Activated naive CD8-positive, alpha-beta T cell treated with anti-CD3 and anti-CD28 coated beads, Interleukin-2, amount 50 U/mL, for 24 hours (primary cell): ENCODE measurements around the gene MST1.
"Not testable (repeated sequence)": the region's sequence is repeated elsewhere in the genome, so short reads cannot be mapped to it uniquely, and the experiment has no call there.

ENCODE experiments used
- ATAC-seq: fragments of 150-1000 bp; cut with Tn5 transposase; one replicate; pipeline ENCODE4 v1.10.0; 2021
- DNase-seq: peaks from one replicate; pipeline ENCODE4 v3.0.0; 2021
- H3K27ac Mint-ChIP-seq: one replicate; pipeline ENCODE4 v1.8.0; 2021; ENCODE audit warnings: mild to moderate bottlenecking, mixed read lengths
- H3K27me3 Mint-ChIP-seq: one replicate; pipeline ENCODE4 v1.8.0; 2021; ENCODE audit warnings: mixed read lengths
- H3K36me3 Mint-ChIP-seq: one replicate; pipeline ENCODE4 v1.8.0; 2021; ENCODE audit warnings: low read depth, mixed read lengths
- H3K4me1 Mint-ChIP-seq: one replicate; pipeline ENCODE4 v1.8.0; 2021; ENCODE audit warnings: mixed read lengths
- H3K4me3 Mint-ChIP-seq: one replicate; pipeline ENCODE4 v1.8.0; 2021; ENCODE audit warnings: mild to moderate bottlenecking, moderate library complexity, mixed read lengths
- H3K9me3 Mint-ChIP-seq: one replicate; pipeline ENCODE4 v1.8.0; 2021; ENCODE audit warnings: mixed read lengths

MST1 gene

GRCh38 chr3:49699281-49699979 lies 10.2 kb upstream of the MST1 start:
- Mint-ChIP-seq H3K27ac (no peak overlapping the region), H3K4me3 (no peak overlapping the region), H3K9me3 (no peaks in the 10 kb centered on the region), H3K36me3 (peaks cover 6% of the 10 kb centered on the region), H3K4me1 (no peaks in the 10 kb centered on the region), H3K27me3 (no peaks in the 10 kb centered on the region)
- DNase-seq (no peak), ATAC-seq (no peak)

- not testable (repeated sequence) for H3K27ac Mint-ChIP-seq, H3K4me3 Mint-ChIP-seq, H3K9me3 Mint-ChIP-seq, H3K36me3 Mint-ChIP-seq, H3K27me3 Mint-ChIP-seq, DNase-seq, ATAC-seq
- H3K4me1 Mint-ChIP-seq = peaks cover 14% of the 10 kb centered on the region
Measured at GRCh38 chr3:49695350-49696015, 6.2 kb upstream of the MST1 start.

- not testable (repeated sequence) for DNase-seq, H3K4me3 Mint-ChIP-seq, H3K27ac Mint-ChIP-seq, H3K36me3 Mint-ChIP-seq, H3K27me3 Mint-ChIP-seq, H3K9me3 Mint-ChIP-seq, ATAC-seq
- peaks cover 22% of the 10 kb centered on the region for H3K4me1 Mint-ChIP-seq
Measured at GRCh38 chr3:49694409-49695070, 5.3 kb upstream of the MST1 start.

- peaks cover 38% of the 10 kb centered on the region for H3K4me1 Mint-ChIP-seq
- ATAC-seq, H3K9me3 Mint-ChIP-seq, H3K27ac Mint-ChIP-seq, H3K4me3 Mint-ChIP-seq, H3K27me3 Mint-ChIP-seq, DNase-seq, H3K36me3 Mint-ChIP-seq: not testable (repeated sequence)
Measured at GRCh38 chr3:49691481-49691880, 2.2 kb upstream of the MST1 start.

GRCh38 chr3:49690856-49691255 lies 1.6 kb upstream of the MST1 start:
- Mint-ChIP-seq H3K4me1 (peaks cover 38% of the 10 kb centered on the region), H3K4me3 (peak overlapping the region; percentile 96)
- not testable (repeated sequence) for H3K9me3 Mint-ChIP-seq, H3K27me3 Mint-ChIP-seq, H3K36me3 Mint-ChIP-seq, ATAC-seq, H3K27ac Mint-ChIP-seq, DNase-seq

GRCh38 chr3:49689908-49690624 lies 792 bp upstream of the MST1 start:
- ATAC-seq, DNase-seq, H3K9me3 Mint-ChIP-seq, H3K36me3 Mint-ChIP-seq, H3K27me3 Mint-ChIP-seq: not testable (repeated sequence)
- Mint-ChIP-seq H3K4me1 (peaks cover 40% of the 10 kb centered on the region), H3K4me3 (peak overlapping the region; percentile 96), H3K27ac (peak overlapping the region; percentile 95)

- not testable (repeated sequence) for ATAC-seq, H3K27me3 Mint-ChIP-seq, DNase-seq, H3K9me3 Mint-ChIP-seq, H3K36me3 Mint-ChIP-seq
- peaks cover 40% of the 10 kb centered on the region for H3K4me1 Mint-ChIP-seq
- peak overlapping the region; percentile 96 for H3K4me3 Mint-ChIP-seq
- H3K27ac Mint-ChIP-seq = peak overlapping the region; percentile 95
Measured at GRCh38 chr3:49688338-49689045, 782 bp downstream of the MST1 start.

GRCh38 chr3:49687424-49687795 lies 1.9 kb downstream of the MST1 start:
- ATAC-seq, H3K9me3 Mint-ChIP-seq, DNase-seq, H3K36me3 Mint-ChIP-seq, H3K27ac Mint-ChIP-seq, H3K27me3 Mint-ChIP-seq: not testable (repeated sequence)
- peaks cover 38% of the 10 kb centered on the region for H3K4me1 Mint-ChIP-seq
- peak overlapping the region; percentile 9 for H3K4me3 Mint-ChIP-seq

GRCh38 chr3:49686769-49687423 lies 2.4 kb downstream of the MST1 start:
- DNase-seq (peak; percentile 61), ATAC-seq (peak; percentile 52)
- not testable (repeated sequence) for H3K27me3 Mint-ChIP-seq, H3K27ac Mint-ChIP-seq, H3K36me3 Mint-ChIP-seq, H3K9me3 Mint-ChIP-seq
- Mint-ChIP-seq H3K4me3 (peak overlapping the region; percentile 9), H3K4me1 (peaks cover 38% of the 10 kb centered on the region)

- peaks cover 35% of the 10 kb centered on the region for H3K4me1 Mint-ChIP-seq
Measured at GRCh38 chr3:49686346-49686745, 2.9 kb downstream of the MST1 start.

GRCh38 chr3:49685846-49686245 lies 3.4 kb downstream of the MST1 start:
- not testable (repeated sequence) for H3K27me3 Mint-ChIP-seq, H3K27ac Mint-ChIP-seq, H3K36me3 Mint-ChIP-seq, H3K4me3 Mint-ChIP-seq, H3K9me3 Mint-ChIP-seq, DNase-seq, ATAC-seq
- peaks cover 30% of the 10 kb centered on the region for H3K4me1 Mint-ChIP-seq

More at GRCh38 chr3:49686346-49686745, 2.9 kb downstream of the MST1 start:
- not testable (repeated sequence) for H3K36me3 Mint-ChIP-seq, H3K27ac Mint-ChIP-seq, H3K27me3 Mint-ChIP-seq, H3K9me3 Mint-ChIP-seq, H3K4me3 Mint-ChIP-seq
- ATAC-seq (peak; percentile 5), DNase-seq (peak; percentile 30)

- not testable (repeated sequence) for H3K9me3 Mint-ChIP-seq, H3K27me3 Mint-ChIP-seq, H3K36me3 Mint-ChIP-seq, ATAC-seq, H3K27ac Mint-ChIP-seq, H3K4me3 Mint-ChIP-seq, DNase-seq
- peaks cover 23% of the 10 kb centered on the region for H3K4me1 Mint-ChIP-seq
Measured at GRCh38 chr3:49685103-49685502, 4.2 kb downstream of the MST1 start.

- H3K27me3 Mint-ChIP-seq = not testable (repeated sequence)
Measured at GRCh38 chr3:49684453-49684852, 4.8 kb downstream of the MST1 start.

GRCh38 chr3:49683162-49683561 lies 6.1 kb downstream of the MST1 start:
- ATAC-seq = no peak
- Mint-ChIP-seq H3K9me3 (no peaks in the 10 kb centered on the region), H3K27ac (no peak overlapping the region), H3K36me3 (peaks cover 15% of the 10 kb centered on the region), H3K27me3 (no peaks in the 10 kb centered on the region), H3K4me1 (peaks cover 8% of the 10 kb centered on the region), H3K4me3 (no peak overlapping the region)
- no peak for DNase-seq

More at GRCh38 chr3:49684453-49684852, 4.8 kb downstream of the MST1 start:
- H3K27ac Mint-ChIP-seq, H3K4me3 Mint-ChIP-seq, H3K9me3 Mint-ChIP-seq, ATAC-seq, DNase-seq: not testable (repeated sequence)
- Mint-ChIP-seq H3K36me3 (peaks cover 14% of the 10 kb centered on the region), H3K4me1 (peaks cover 17% of the 10 kb centered on the region)
